HepG2 (cell line): Measurements from ENCODE around the gene CYP2W1. TPM values are rescaled to one million over a fixed set of nuclear protein-coding genes. Genes with fewer than 3 reads are reported as not detected.

Source experiments
- AHDC1 ChIP-seq: sonication (generic); formaldehyde crosslinking; IDR thresholded peaks from 2 replicates; pipeline ENCODE4 v1.5.1; 2020; ENCODE audit warnings: mild to moderate bottlenecking, missing genetic modification reagents, borderline replicate concordance
- CREB1 ChIP-seq, 2 experiments: fragments of 450-650 bp in 1 of 2; IDR thresholded peaks; 2 replicates each; pipeline ENCODE4 v1.6.1; 2016 to 2017; ENCODE audit warnings: control low read depth in 1 of 2, mild to moderate bottlenecking in 1 of 2, missing compliant biosample characterization in 1 of 2, missing genetic modification characterization in 1 of 2
- DR1 ChIP-seq: sonication (generic); formaldehyde crosslinking; IDR thresholded peaks from 2 replicates; pipeline ENCODE4 v1.8.0; 2021; ENCODE audit warnings: mild to moderate bottlenecking, missing genetic modification reagents, inconsistent platforms
- HOXA9 ChIP-seq: sonication (generic); formaldehyde crosslinking; IDR thresholded peaks from 2 replicates; pipeline ENCODE4 v1.8.1; 2022; ENCODE audit warnings: missing genetic modification reagents, mild to moderate bottlenecking, moderate library complexity, borderline replicate concordance
- KDM4B ChIP-seq: sonication (generic); formaldehyde crosslinking; IDR thresholded peaks from 2 replicates; pipeline ENCODE4 v1.4.0; 2020; ENCODE audit warnings: missing genetic modification reagents
- KLF16 ChIP-seq, 2 experiments: sonication (generic) in 1 of 2; formaldehyde crosslinking in 1 of 2; IDR thresholded peaks; 2 replicates each; pipeline versions ENCODE4 v1.6.1 to v1.8.0; 2016 to 2023; ENCODE audit warnings: missing genetic modification reagents in 2 of 2, missing compliant biosample characterization in 1 of 2
- MAFG ChIP-seq: sonication (generic); formaldehyde crosslinking; IDR thresholded peaks from 2 replicates; pipeline ENCODE4 v1.5.1; 2020; ENCODE audit warnings: mild to moderate bottlenecking, missing genetic modification reagents
- MXD3 ChIP-seq: IDR thresholded peaks from 2 replicates; pipeline ENCODE4 v1.6.1; 2016; ENCODE audit warnings: mild to moderate bottlenecking, missing biosample characterization, missing genetic modification reagents
- NCOR1 ChIP-seq: fragments of 200-600 bp; sonication (generic); IDR thresholded peaks from 2 replicates; pipeline ENCODE4 v1.7.0; 2017; ENCODE audit warnings: antibody characterized with exemption, low read length, borderline replicate concordance
- NFYB ChIP-seq: sonication (generic); formaldehyde crosslinking; IDR thresholded peaks from 2 replicates; pipeline ENCODE4 v1.4.0; 2020; ENCODE audit warnings: missing genetic modification reagents
- NFYC ChIP-seq: IDR thresholded peaks from 2 replicates; pipeline ENCODE4 v1.6.1; 2016; ENCODE audit warnings: missing genetic modification reagents, missing compliant biosample characterization
- NKX3-1 ChIP-seq: sonication (generic); formaldehyde crosslinking; IDR thresholded peaks from 2 replicates; pipeline ENCODE4 v1.5.0; 2020; ENCODE audit warnings: missing genetic modification reagents
- RARA ChIP-seq: IDR thresholded peaks from 2 replicates; pipeline ENCODE4 v1.6.1; 2016; ENCODE audit warnings: missing genetic modification reagents, missing compliant biosample characterization
- SOX5 ChIP-seq: IDR thresholded peaks from 2 replicates; pipeline ENCODE4 v1.6.1; 2016; ENCODE audit warnings: borderline replicate concordance
- SP5 ChIP-seq: IDR thresholded peaks from 2 replicates; pipeline ENCODE4 v1.6.1; 2016; ENCODE audit warnings: low read depth, borderline replicate concordance
- WIZ ChIP-seq: sonication (generic); formaldehyde crosslinking; IDR thresholded peaks from 2 replicates; pipeline ENCODE4 v1.5.1; 2020; ENCODE audit warnings: mild to moderate bottlenecking, missing genetic modification reagents
- YEATS4 ChIP-seq: sonication (generic); formaldehyde crosslinking; IDR thresholded peaks from 2 replicates; pipeline ENCODE4 v1.4.0; 2020; ENCODE audit warnings: missing genetic modification reagents, borderline replicate concordance
- ZNF136 ChIP-seq: sonication (generic); formaldehyde crosslinking; IDR thresholded peaks from 2 replicates; pipeline ENCODE4 v1.8.1; 2022; ENCODE audit warnings: low read depth, mild to moderate bottlenecking, moderate library complexity, missing genetic modification reagents
- ZNF614 ChIP-seq: IDR thresholded peaks from 2 replicates; pipeline ENCODE4 v1.6.1; 2018; ENCODE audit warnings: missing biosample characterization, missing genetic modification reagents, inconsistent platforms, borderline replicate concordance
- ZNF652 ChIP-seq: IDR thresholded peaks from 2 replicates; pipeline ENCODE4 v1.6.1; 2016; ENCODE audit warnings: low read depth, borderline replicate concordance
- ZNF660 ChIP-seq: sonication (generic); formaldehyde crosslinking; IDR thresholded peaks from 2 replicates; pipeline ENCODE4 v1.5.1; 2020; ENCODE audit warnings: mild to moderate bottlenecking, low read depth, missing genetic modification reagents, borderline replicate concordance
- ZNF7 ChIP-seq: IDR thresholded peaks from 2 replicates; pipeline ENCODE4 v1.6.1; 2016; ENCODE audit warnings: missing biosample characterization, missing genetic modification reagents
- ZNF740 ChIP-seq: sonication (generic); formaldehyde crosslinking; IDR thresholded peaks from 2 replicates; pipeline ENCODE4 v1.4.0; 2020; ENCODE audit warnings: missing genetic modification reagents
- ZNF761 ChIP-seq: sonication (generic); formaldehyde crosslinking; conservative IDR thresholded peaks from 2 replicates; pipeline ENCODE4 v1.4.0; 2020; ENCODE audit warnings: mild to moderate bottlenecking, missing genetic modification reagents
- ZNF775 ChIP-seq: sonication (generic); formaldehyde crosslinking; IDR thresholded peaks from 2 replicates; pipeline ENCODE4 v1.4.0; 2020; ENCODE audit warnings: missing genetic modification reagents, mild to moderate bottlenecking, moderate library complexity, borderline replicate concordance
- ZNF788 ChIP-seq: sonication (generic); formaldehyde crosslinking; IDR thresholded peaks from 2 replicates; pipeline ENCODE4 v1.5.0; 2020; ENCODE audit warnings: mild to moderate bottlenecking, missing genetic modification reagents, borderline replicate concordance
- polyA plus RNA-seq, 8 experiments: library from polyadenylated mRNA; depleted of rRNA in 3 of 8; stranded (reverse) in 7 of 8; unstranded in 1 of 8; fragments of >200 nt; fragmentation: Illumina TruSeq in 4 of 8; extraction: Trizol in 4 of 8; gene quantifications; 2 replicates each; pipeline versions ENCODE4 v1.2.1 to v1.2.3, GENCODE V29; 2011 to 2016; ENCODE audit warnings: low read depth in 4 of 8, missing spikeins in 1 of 8, mixed read lengths in 1 of 8; ENCODE audit not compliant: insufficient read depth in 1 of 8
- total RNA-seq, 5 experiments: library from RNA; depleted of rRNA; stranded (reverse); fragments of >200 nt; fragmentation: Illumina TruSeq; extraction: Trizol; gene quantifications; 2 replicates each; pipeline ENCODE4 v1.2.3, GENCODE V29; 2016; ENCODE audit warnings: low read depth in 1 of 5

CYP2W1 gene
- total and polyA plus RNA-seq, 2 of the 13 experiments (the other 11 are each of a cell fraction or from before 2014, with no cell fraction given) = 19.5 to 31.7 TPM

GRCh38 chr7:978416-979091 is 4.4 kb upstream of the CYP2W1 start (continued):
- TF ChIP-seq NCOR1 (peak; percentile 18; the same call in 1 of the 2 replicates), NFYC (CRISPR knock-in tag) (no peak), ZNF7 (CRISPR knock-in tag) (no peak), SOX5 (CRISPR knock-in tag) (no peak), KDM4B (CRISPR knock-in tag) (no peak), ZNF136 (CRISPR knock-in tag) (no peak), SP5 (no peak), CREB1 (IDR thresholded peaks at IDR 0.05) (no peak), CREB1 (CRISPR knock-in tag; IDR thresholded peaks at IDR 0.05) (no peak), NKX3-1 (no peak), ZNF761 (no peak), ZNF788 (CRISPR knock-in tag) (0 out of 2 replicates have a peak, but pooled peaks have one; percentile 37), WIZ (no peak), ZNF740 (no peak), MXD3 (CRISPR knock-in tag) (peak; percentile 43; the same call in 1 of the 2 replicates), HOXA9 (CRISPR knock-in tag) (0 out of 2 replicates have a peak, but pooled peaks have one; percentile 38), RARA (CRISPR knock-in tag) (0 out of 2 replicates have a peak, but pooled peaks have one; percentile 16), NFYB (CRISPR knock-in tag) (no peak), ZNF652 (CRISPR knock-in tag) (no peak), KLF16 (CRISPR knock-in tag; IDR thresholded peaks at IDR 0.05) (no peak), AHDC1 (no peak), ZNF614 (CRISPR knock-in tag) (no peak), DR1 (CRISPR knock-in tag) (no peak), YEATS4 (CRISPR knock-in tag) (no peak), MAFG (CRISPR knock-in tag) (no peak), ZNF660 (CRISPR knock-in tag) (no peak), ZNF775 (CRISPR knock-in tag) (no peak)
